Cerebellar cortex (tissue), 1 donor: Measurements from ENCODE around the gene NME5.
"Not testable (repeated sequence)": the region's sequence is repeated elsewhere in the genome, so short reads cannot be mapped to it uniquely, and the experiment has no call there.

Experiments used
- DNase-seq: peaks from one replicate; pipeline ENCODE4 v3.0.0-alpha.2; 2015; ENCODE audit warnings: low spot score

The NME5 gene

GRCh38 chr5:138138949-138139780 lies at the start of gene NME5:
Gene NME5, minus strand, starts transcription at chr5:138139428. Its CDS starts 648 bp downstream, at chr5:138138780.
- DNase-seq, result peak; percentile 86

GRCh38 chr5:138188626-138189025 lies 49.4 kb upstream of the NME5 start:
- DNase-seq, result no peak

- no peak for DNase-seq
Observed at GRCh38 chr5:138186002-138186447, 46.8 kb upstream of the NME5 start.

GRCh38 chr5:138182808-138183207 lies 43.6 kb upstream of the NME5 start:
- no peak for DNase-seq

GRCh38 chr5:138180841-138181240 lies 41.6 kb upstream of the NME5 start:
- DNase-seq, result no peak

GRCh38 chr5:138180183-138180782 lies 41.1 kb upstream of the NME5 start:
- peak; percentile 67 for DNase-seq

- DNase-seq, result no peak
Observed at GRCh38 chr5:138179277-138179857, 40.1 kb upstream of the NME5 start.

- DNase-seq, result peak; percentile 98
Observed at GRCh38 chr5:138178516-138179276, 39.5 kb upstream of the NME5 start, which contains the start of the genes BRD8 and KIF20A. Gene BRD8, minus strand, starts transcription at chr5:138178630. Its CDS starts 16 bp downstream, at chr5:138178614. Gene KIF20A, plus strand, starts transcription at chr5:138179112. Its CDS starts 569 bp downstream, at chr5:138179681.

- DNase-seq, result peak; percentile 58
Observed at GRCh38 chr5:138177941-138178515, 38.8 kb upstream of the NME5 start.

- DNase-seq, result no peak
Observed at GRCh38 chr5:138170299-138170698, 31.1 kb upstream of the NME5 start.

GRCh38 chr5:138169124-138169523 lies 29.9 kb upstream of the NME5 start:
- no peak for DNase-seq

GRCh38 chr5:138163721-138164120 lies 24.5 kb upstream of the NME5 start:
- DNase-seq, result no peak

GRCh38 chr5:138160706-138161105 lies 21.5 kb upstream of the NME5 start:
- DNase-seq, result no peak

- no peak for DNase-seq
Observed at GRCh38 chr5:138159666-138160065, 20.4 kb upstream of the NME5 start.

GRCh38 chr5:138157626-138158025 lies 18.4 kb upstream of the NME5 start:
- DNase-seq, result no peak

GRCh38 chr5:138155977-138156376 lies 16.7 kb upstream of the NME5 start:
- not testable (repeated sequence) for DNase-seq

- DNase-seq, result no peak
Observed at GRCh38 chr5:138149530-138149929, 10.3 kb upstream of the NME5 start.

- DNase-seq, result no peak
Observed at GRCh38 chr5:138148811-138149210, 9.6 kb upstream of the NME5 start.

GRCh38 chr5:138143578-138143977 lies 4.3 kb upstream of the NME5 start:
- DNase-seq, result not testable (repeated sequence)

- no peak for DNase-seq
Observed at GRCh38 chr5:138141734-138142133, 2.5 kb upstream of the NME5 start.

- DNase-seq, result no peak
Observed at GRCh38 chr5:138140268-138140667, 1.0 kb upstream of the NME5 start.

- DNase-seq, result no peak
Observed at GRCh38 chr5:138139781-138140090, 508 bp upstream of the NME5 start.
